AG20443 (cell line): ENCODE results near the gene IRF8.

Experiments used
- DNase-seq: peaks from one replicate; pipeline ENCODE4 v3.0.0; 2012; ENCODE audit warnings: low spot score, mixed read lengths

The IRF8 gene

DNA sequence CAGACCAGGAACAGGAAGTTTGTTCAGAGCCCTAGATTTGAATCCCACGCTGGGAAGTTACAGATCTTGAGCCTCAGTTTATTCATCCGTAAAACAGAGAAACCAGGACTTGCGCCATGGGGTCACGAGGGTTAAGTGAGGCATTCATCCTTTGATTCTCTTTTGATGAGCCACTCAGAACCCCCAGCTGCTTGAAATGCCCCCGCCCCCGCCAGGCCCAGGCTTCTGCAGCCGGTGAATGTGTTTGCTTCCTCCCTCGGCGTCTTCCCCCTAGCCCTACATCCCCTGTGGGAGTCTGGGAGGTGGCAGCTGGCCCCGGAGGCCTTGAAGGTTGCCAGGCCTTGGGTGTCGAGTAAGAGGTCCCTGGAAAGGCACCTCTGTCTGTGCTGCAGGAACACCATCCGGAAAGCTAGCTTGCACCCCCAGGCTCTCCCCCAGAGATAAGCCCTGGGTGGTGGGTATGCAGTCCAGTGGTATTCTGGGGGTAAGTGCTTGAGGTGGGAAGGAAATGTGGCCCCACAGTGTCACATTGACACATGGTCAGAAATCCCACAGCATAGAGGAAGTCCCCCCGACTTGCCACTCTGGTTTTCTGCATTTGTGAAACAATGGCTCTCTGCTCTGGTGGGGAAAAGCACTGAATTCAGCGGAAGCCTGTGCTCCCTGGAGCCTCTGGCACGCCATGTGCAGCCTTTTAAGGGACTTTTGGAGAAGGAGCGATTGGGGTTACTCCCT is 14.9 kb downstream of the IRF8 start:
- no peak for DNase-seq

DNA sequence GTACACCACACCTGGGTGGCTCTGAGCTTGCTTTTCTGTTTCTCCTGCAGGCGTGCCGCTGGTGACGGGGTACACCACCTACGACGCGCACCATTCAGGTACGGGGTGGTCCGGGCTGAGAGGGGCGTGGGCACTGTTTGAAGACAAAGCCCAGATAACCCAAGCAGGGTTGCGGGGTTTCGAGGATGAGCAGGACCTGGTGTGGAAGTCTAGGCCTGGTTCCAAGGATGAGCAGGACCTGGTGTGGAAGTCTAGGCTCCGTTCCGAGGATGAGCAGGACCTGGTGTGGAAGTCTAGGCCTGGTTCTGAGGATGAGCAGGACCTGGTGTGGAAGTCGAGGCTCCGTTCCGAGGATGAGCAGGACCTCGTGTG is 15.4 kb downstream of the IRF8 start:
- DNase-seq, result no peak

DNA sequence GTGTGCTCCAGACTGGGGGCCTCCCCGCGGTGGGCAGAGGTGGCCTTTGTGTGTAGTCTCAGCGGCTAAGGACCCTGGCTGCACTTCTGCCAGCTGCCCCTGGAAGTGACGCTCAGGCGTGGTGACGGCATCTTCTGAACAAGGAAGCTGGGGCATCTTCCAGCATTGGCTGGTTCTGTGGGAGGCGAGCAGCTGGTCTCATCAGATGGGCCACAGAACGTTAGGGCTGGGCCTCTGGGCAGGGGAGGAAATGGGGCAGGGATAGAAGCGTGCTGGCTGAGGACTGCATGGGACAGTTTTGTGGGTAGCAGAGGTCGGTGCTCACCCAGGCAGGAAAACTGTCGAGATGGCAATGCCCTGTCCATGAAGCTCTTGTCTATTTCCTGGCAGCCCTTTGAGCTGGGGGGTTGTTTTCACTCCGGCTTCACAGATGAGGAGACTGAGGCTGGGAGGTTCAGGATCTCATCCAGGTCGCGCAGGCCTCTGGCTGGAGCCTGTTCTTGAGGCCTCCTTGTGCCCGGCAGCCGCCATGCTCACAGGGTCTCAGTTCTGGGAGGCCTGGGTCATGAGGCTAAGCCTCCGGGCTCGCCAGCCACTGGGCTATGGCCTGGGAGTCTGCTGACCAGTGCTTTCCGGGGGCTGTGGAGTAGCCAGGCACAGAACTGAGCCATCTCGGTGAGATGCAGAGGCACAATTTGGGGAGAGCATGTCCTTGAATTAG is 16.3 kb downstream of the IRF8 start:
- DNase-seq, result no peak

DNA sequence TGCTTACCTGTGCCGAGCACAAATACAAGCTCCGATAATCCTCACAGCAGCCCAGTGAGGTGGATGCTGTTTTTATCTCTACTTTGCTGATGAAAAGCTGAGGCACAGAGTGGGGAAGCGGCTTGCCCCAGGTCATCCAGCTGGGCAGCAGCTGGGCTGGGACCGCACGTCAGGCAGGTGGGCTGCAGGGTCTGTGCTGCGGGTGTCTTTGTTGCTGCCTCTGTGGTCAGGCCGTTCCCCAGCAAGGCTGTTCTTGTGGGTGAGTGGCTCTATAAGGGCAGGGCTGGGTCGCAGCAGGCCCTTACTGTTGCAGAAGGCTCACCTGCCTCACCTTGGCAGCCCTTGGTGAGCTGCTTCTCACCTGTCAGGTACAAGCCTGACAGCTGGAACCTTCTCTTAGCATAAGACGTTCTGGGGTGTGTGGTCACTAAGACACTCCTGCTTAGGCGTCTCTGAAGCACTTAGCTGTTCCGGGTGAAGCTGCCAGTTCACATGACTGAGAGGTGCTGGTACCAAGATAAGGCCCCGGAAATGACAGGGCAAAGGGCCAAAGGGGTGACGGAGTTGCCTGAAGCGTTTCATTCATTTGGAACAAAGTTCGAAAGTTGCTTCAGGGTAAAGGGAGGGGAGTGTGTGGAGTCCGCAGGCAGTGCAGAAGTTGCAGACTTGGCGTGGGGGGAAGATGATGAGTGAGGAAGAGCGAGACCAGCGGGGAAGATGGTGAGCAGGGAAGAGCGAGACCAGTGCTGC is 17.4 kb downstream of the IRF8 start:
- DNase-seq, result no peak

DNA sequence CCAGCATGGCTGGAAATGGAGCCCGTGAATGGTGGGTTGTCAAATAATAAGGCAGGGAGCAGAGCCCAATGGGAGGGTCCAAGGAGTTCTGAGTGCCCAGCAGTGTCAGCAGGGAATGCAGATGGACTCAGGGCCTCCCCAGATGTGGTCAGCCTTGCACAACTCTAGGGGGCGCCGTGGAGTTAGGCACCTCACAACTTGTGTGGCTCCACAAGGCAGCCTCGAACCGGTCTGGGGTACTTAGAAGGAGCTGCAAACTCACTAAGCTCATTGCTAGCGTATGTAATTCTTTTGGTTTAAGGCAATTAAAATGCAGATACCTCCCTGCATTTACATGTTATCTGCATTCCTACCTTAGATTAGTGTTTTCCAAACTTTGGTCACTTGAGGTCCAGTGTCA is 18.1 kb downstream of the IRF8 start:
- no peak for DNase-seq

DNA sequence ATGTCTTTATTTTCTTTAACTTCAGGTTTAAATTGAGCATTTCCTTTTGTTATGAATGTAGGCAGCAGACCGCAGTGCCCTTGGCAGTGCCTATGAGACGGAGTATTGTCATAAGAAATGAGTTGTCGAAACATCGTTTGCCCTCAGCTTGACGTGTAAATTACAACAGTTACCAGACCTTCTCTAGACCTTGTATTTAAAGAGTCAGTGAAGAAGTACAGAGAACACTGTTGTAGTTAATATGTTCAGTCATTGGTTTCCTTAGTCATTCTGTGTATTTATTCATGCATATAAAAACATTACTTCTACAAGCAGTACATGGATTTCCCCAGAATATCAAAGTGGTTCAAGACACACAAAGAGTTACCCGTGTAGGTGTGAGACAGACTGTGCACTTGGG is 19.0 kb downstream of the IRF8 start:
- no peak for DNase-seq

DNA sequence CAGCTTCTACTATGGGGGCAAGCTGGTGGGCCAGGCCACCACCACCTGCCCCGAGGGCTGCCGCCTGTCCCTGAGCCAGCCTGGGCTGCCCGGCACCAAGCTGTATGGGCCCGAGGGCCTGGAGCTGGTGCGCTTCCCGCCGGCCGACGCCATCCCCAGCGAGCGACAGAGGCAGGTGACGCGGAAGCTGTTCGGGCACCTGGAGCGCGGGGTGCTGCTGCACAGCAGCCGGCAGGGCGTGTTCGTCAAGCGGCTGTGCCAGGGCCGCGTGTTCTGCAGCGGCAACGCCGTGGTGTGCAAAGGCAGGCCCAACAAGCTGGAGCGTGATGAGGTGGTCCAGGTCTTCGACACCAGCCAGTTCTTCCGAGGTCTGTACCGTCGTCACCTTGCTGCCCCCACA is 19.5 kb downstream of the IRF8 start:
- no peak for DNase-seq

DNA sequence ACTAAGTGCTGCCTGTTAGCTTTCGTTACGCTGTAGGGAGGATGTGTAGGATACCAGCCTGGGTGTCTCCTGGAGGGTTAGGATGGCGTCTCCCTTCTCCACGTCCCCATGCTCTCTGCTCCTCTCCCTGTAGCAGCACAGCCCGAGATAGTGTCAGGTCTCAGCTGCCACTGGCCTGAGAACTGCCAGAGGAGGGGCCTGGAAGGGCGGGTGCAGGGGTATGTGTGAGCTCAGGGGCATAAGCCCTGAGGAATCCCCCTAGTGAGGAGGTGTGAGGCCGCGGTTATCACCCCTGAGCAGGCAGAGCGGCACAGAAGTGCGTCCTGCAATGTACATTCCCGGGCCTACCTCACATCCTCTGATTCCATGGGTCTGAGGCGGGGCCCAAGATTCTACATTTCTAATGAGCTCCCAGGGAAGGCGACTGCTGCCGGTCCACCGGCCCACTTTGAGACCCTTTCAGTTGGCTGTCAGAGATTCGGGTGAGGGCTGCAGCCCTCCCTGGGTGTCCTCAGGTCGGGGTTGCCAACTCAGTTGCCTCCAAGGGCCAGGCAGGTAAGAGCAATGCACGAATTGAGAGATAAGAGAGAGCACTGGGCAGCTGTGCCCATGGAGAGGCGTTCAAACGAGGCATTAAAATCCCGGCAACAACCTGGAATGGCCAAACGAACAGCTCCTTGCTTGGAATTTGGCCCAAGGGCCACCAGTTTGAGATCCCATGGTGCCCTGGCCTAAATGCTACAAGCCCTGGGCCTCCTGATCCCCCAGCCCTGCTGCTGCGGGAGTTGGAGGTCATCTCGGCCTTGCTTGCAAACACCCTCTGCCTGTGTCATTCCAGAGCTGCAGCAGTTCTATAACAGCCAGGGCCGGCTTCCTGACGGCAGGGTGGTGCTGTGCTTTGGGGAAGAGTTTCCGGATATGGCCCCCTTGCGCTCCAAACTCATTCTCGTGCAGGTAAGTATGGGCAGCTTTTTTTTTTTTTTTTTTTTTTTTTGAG is 20.6 kb downstream of the IRF8 start:
- DNase-seq, result no peak

DNA sequence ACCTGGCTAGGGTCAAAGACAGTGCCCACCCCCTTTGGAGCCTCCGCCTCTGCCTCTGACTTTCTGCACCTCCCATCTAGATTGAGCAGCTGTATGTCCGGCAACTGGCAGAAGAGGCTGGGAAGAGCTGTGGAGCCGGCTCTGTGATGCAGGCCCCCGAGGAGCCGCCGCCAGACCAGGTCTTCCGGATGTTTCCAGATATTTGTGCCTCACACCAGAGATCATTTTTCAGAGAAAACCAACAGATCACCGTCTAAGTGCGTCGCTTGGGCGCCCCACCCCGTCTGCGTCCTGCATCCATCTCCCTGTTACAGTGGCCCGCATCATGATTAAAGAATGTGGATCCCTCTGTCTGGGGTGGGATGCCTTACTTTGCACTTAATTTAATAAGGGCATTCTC is 22.1 kb downstream of the IRF8 start:
- DNase-seq, result no peak

DNA sequence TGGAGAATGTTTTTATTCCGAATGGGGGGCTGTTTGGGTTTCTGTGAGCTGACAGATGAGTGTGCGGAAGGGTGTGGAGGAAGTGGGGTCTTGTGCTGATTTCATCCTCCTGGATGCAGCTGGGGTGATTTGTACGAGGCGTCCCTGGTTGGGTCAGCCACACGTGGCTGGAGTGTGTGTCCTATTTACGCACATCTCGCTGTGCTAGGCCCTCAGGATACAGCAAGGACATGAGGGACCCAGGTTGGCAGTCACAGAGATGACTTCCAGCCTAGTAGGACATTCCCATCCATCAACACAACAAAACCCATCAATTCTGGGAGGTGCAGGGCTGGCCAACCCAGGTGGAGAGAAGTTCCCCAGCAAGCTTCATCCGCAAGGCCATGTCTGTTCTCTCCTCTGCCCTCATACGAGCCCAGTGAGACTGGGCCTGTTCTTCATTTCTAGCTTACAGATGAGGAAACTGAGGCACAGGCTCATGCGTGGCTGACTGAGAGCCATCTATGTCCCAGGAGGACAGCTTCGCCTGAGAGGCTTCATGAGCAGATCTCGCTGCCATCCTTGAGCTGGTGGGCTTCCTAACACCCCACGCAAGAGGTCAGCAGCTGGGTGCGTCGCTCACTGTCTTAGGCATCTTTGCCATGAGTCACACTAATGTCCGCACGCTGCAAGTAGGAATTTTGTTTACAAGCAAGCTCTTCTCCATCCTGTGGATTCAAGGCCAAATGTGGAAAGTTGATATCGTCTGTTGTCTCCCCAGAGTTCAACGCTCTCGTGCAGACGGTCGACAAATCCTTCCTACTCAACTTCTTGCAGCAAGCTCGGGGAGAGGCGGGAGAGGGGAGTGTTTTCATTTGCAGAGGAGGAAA is 24.4 kb downstream of the IRF8 start:
- no peak for DNase-seq

DNA sequence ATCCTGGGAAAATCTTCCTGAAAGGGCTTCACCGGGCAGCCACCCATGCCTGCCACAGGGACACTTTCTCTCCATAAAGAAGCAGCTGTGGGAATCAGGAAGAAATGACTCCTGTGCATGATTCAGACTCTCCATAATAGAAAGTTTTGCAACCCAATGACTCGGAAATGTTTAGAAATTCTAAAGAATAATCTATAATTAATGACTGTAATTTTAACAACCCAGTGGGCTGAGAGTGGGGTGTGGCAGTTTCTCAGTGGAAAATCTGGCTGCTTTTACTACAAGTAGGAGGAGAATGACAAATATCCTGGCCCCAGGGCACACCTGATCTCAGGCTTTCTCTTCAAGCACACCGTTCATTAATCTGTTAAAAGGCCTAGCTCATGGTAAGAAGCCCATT is 25.7 kb downstream of the IRF8 start:
- DNase-seq, result peak; percentile 40

DNA sequence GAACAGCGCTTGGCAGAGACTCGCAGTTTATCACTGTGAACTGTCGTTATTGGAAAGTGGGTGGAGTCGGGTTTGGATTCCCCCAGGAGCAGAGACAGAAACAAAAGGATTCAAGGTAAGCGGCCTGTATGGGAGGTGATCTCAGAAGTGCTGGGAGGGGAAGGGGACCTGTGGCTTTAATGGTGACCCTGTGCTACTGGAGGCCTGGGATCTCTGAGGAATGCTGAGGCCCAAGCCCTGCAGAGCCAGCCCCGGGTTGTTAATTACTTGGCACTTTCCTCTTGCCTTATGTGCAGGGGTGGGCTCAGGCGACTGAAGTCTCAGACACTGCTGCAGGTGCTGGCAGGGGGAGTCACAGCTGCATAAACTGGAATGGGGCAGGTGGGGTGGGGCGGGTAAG is 27.4 kb downstream of the IRF8 start:
- DNase-seq, result no peak

DNA sequence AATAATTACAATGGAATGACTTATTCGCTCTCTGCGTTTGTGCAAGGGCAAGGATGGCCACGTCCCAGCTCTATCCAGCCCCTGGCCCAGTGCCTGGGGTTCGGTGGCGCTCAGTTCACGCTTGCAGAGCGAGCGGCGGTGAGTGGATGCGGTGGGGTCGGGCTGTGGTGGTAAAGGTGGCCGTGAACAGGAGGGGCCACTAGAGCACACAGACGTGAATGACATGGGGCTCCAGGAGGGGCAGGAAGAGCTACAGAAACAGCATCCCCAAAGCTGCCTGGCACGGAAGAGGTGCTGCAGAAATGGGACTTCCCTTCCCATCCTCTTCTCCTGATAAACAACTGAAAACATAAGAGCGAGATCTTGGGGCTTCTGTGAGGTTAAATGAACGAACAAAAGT is 28.4 kb downstream of the IRF8 start:
- no peak for DNase-seq

DNA sequence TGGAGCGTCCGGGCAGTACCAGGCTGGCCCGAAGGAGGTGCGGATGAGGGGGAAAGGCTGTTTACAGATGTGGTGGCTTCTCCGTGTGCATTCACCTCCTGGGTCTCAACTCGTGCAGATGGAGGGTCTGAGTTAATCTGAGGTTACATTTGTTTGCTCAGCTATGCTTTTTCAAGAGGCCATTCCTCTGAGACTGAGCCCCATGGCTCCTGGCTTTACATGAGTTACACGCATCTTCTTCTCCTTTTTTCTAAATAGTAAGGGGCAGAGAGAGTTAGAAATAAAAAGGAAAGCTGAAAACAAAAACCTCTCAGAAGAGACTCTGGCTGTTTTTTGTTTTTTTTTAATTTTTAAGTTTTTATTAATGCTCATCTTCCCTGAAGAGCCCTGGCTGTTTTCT is 29.0 kb downstream of the IRF8 start:
- no peak for DNase-seq

DNA sequence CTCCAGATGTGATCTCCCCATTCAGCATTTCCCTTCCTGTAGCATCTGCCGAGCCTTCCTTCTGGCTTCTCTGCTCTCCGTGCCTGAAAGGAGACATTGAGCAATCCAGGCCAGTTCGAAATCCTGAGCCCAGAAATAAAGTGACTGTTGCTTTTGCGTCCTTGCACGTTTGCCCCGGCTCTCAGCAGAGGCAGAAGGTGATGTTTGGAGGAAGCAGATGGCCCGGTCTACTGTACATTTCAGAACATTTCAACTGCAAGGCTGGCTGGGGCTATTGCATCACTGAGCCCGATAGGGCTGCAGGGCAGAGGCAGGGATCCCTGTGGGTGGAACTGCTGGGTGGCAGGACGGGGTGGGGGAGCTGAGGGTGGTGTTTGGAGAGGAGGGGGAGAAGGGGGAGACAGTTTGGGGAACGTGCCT is 29.4 kb downstream of the IRF8 start:
- peak; percentile 62 for DNase-seq

DNA sequence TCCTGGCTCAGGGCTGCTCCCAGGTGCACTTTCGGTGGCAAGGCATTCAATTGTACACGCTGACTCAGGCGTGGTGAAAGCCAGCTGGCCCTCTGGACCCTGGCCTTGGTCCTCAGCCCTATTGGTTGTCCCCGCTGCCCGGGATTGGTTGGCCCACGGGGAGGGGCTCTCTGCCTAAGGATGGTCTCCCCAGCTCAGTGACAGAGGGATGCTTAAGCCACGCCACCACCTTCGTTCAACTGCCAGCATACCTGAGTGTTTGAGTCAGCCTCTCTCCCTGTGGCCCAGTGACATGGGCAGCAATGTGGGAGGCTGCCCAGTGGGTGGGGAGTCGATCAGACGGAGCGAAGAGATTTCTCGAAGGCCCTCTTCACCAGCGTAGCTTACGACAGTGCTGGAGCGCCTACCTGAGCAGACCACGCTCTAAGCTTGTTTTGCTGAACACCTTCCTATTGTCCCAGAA is 30.3 kb downstream of the IRF8 start:
- DNase-seq, result no peak

DNA sequence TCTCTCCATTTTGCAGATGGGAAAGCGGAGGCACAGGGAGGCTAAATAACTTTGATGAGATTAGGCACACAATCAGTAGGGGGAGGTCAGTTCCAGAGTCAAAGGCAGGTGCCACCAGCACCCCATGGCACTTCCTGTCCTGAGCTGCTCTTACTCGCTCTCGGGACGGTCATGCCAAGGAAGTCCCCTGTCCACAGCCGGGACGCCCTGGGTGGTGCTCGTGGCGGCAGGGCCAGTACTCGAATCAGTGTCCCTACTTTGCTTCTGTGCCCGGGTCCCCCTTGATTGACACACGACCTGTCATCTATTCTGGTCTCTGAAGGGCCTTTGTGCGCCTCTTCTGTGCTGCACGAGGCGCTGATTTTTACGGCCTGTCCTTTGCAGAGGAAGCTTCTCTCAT is 31.3 kb downstream of the IRF8 start:
- no peak for DNase-seq

DNA sequence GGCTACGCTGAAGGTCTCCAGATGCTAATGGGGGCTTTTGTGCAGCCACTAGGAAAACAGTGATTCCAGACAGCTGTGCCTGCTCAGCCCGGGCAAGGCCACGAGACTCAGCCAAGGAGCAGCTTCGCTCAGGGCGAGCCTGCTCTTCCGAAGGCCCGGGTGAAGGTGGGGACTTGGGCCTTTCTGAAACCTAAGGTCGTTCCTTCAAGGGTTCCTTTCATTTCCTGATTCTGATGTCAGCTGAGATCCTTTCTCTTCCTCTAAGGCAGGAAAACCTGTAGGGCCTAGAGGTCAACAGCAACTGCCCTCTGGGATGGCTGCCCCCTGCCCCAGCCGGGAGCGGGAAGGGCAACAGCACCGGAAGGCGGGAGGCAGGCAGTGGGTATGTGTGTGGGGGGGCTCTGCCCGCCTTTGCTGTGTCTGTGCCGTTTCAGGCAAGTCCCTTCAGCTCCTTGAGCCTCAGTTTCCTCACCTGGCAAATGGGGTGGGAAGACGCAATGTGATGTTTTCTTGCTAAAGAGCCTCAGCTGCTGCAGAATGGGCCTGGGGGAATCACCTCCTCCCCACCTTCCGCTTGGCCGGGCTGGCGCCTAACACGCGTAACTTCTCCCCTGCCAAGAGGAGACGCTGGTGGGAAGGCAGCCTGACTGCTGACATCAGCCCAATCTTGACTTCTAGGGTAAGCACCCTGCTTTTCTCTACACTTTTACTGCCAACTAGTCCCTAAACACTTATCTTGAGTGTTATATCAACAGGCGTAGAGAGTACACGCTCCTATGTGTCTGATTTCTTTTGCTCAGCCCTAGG is 32.8 kb downstream of the IRF8 start:
- DNase-seq, result no peak

DNA sequence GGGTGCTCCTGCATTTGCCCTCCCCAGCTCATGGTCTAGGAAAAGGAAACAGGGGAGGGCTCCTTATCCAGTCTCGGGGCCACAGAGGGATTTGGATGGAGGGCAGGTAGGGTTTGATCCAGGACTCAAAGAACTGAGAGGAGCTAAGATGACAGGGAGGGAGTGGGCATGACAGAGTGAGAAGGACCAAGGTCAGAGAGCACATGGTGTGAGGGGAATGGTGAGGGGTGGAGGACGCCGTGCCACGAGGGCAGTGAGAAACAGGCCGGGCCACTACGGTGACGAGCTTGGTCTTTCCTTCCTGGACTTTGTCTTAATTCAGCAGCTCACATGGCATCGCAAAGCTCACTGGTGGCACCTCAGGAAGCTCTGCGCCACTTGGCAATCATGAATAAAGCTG is 35.2 kb downstream of the IRF8 start:
- no peak for DNase-seq

DNA sequence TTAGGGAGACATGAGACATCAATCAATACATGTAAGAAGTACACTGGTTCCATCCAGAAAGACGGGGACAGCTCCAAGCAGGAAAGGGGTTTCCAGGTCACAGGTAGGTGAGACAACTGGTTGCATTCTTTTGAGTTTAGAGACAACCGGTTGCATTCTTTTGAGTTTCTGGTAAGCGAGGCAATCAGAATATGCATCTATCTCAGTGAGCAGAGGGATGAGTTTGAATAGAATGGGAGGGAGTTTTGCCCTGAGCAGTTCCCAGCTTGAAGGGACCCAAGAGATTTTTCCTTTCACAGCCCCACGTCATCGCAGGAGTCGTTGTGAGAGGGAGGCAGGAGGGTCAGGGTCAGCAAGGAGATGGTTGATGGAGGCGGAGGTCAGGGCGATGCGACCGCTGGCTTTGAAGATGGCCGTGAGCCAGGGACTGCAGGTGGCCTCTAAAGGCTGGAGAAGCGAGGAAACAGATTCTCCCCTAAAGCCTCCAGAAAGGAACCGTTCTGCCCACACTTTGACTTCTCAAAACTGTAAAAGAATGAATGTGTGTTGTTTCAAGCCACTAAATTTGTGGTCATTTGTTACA is 36.5 kb downstream of the IRF8 start:
- no peak for DNase-seq
